Progenitor cell of endocrine pancreas (in vitro differentiated cells): ENCODE results near the gene VMP1. TPM values are rescaled to one million over a fixed set of nuclear protein-coding genes. Genes with fewer than 3 reads are reported as not detected.

ENCODE experiments used
- DNase-seq: peaks from one replicate; pipeline ENCODE4 v3.0.0; 2021; ENCODE audit warnings: low spot score; ENCODE audit not compliant: unreplicated experiment
- H3K27ac Mint-ChIP-seq: 2 replicates; pipeline ENCODE4 v1.8.0; 2021; ENCODE audit warnings: mild to moderate bottlenecking, moderate library complexity, mixed read lengths
- H3K27me3 Mint-ChIP-seq: 2 replicates; pipeline ENCODE4 v1.8.0; 2021; ENCODE audit warnings: mixed read lengths
- H3K36me3 Mint-ChIP-seq: 2 replicates; pipeline ENCODE4 v1.8.0; 2022; ENCODE audit warnings: mixed read lengths; ENCODE audit not compliant: insufficient read depth
- H3K4me1 Mint-ChIP-seq: 2 replicates; pipeline ENCODE4 v1.8.0; 2021; ENCODE audit warnings: low read depth, mixed read lengths
- H3K4me3 Mint-ChIP-seq: 2 replicates; pipeline ENCODE4 v1.8.0; 2021; ENCODE audit warnings: low read depth, mild to moderate bottlenecking, moderate library complexity, mixed read lengths
- H3K9me3 Mint-ChIP-seq: 2 replicates; pipeline ENCODE4 v1.8.0; 2021; ENCODE audit warnings: low read depth, mixed read lengths
- total RNA-seq: library from RNA; stranded (reverse); gene quantifications from 2 replicates; pipeline ENCODE4 v1.2.1, GENCODE V29; 2021
- TF ChIP-seq, protein P1 (sequence below): fragments of 200-600 bp; sonication (generic); IDR thresholded peaks from one replicate; pipeline ENCODE4 v1.5.0; 2021; ENCODE audit warnings: antibody characterized with exemption, mild to moderate bottlenecking; ENCODE audit not compliant: unreplicated experiment

VMP1 gene
- total RNA-seq, 1 donor from 2014 or later: 162 TPM

DNA sequence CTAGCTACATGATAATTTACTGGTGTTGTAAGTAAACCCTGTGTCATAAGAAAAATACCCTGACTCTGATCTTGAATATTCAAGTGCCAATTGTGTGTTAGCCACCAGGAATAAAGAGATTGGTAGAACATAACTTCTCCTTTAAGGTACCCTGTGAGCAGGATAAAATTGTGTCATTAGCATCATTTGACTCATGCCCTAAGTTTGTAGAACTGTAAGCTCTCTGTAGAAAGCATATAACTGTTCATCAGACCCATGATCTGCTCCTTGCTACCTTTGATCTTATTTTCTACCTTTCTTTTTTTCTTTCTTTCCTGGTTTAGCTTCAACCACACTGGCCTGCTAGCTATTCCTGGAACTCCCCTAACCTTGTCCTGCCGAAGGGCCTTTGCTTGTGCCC lies 36.1 kb upstream of the VMP1 start:
- H3K36me3 Mint-ChIP-seq: peaks cover 8% of the 10 kb centered on the region
- H3K27ac Mint-ChIP-seq: peak overlapping the region; percentile 3
- peaks cover 1% of the 10 kb centered on the region for H3K4me1 Mint-ChIP-seq
- DNase-seq: no peak
- no peaks in the 10 kb centered on the region for H3K9me3 Mint-ChIP-seq
- no peaks in the 10 kb centered on the region for H3K27me3 Mint-ChIP-seq
- no peak overlapping the region for H3K4me3 Mint-ChIP-seq
- TF ChIP-seq, protein P1, sequence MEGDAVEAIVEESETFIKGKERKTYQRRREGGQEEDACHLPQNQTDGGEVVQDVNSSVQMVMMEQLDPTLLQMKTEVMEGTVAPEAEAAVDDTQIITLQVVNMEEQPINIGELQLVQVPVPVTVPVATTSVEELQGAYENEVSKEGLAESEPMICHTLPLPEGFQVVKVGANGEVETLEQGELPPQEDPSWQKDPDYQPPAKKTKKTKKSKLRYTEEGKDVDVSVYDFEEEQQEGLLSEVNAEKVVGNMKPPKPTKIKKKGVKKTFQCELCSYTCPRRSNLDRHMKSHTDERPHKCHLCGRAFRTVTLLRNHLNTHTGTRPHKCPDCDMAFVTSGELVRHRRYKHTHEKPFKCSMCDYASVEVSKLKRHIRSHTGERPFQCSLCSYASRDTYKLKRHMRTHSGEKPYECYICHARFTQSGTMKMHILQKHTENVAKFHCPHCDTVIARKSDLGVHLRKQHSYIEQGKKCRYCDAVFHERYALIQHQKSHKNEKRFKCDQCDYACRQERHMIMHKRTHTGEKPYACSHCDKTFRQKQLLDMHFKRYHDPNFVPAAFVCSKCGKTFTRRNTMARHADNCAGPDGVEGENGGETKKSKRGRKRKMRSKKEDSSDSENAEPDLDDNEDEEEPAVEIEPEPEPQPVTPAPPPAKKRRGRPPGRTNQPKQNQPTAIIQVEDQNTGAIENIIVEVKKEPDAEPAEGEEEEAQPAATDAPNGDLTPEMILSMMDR: no peak

DNA sequence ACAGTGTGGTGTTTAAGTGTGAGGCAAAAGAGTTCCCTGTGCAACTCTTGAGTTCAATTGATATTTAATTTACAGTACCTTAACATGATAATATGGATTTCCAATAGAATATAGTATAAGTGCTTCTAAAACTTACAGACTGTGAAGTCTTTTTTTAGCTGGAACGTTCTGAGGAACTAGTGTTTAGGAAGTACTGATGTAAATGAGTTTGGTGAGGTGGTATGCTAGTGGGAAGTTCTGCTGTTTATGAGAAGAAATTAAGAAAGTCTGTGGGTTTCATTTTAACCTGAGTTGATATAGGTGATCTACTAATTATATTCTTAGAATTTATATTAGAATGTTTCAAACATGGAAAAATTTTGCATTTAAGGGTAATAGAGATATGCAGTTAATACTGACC lies 32.2 kb upstream of the VMP1 start:
- Mint-ChIP-seq H3K9me3 (no peaks in the 10 kb centered on the region), H3K27me3 (no peaks in the 10 kb centered on the region), H3K27ac (no peak overlapping the region), H3K36me3 (peaks cover 11% of the 10 kb centered on the region), H3K4me3 (no peak overlapping the region), H3K4me1 (peaks cover 1% of the 10 kb centered on the region)
- DNase-seq: no peak
- TF ChIP-seq, protein P1: no peak

DNA sequence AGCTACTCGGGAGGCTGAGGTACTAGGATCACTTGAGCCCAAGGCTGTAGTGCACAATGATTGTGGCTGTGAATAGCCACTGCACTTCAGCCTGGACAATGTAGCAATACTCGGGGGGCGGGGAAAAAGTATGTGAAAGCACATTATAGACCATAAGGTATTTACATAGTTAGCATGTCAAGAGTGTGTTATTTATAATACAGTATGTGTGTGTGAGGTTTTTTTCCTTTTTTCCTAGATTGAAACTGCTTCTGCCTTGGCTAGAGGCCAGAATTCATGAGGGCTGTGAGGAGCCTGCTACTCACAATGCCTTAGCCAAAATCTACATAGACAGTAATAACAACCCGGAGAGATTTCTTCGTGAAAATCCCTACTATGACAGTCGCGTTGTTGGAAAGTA lies 30.7 kb upstream of the VMP1 start:
- Mint-ChIP-seq H3K9me3 (no peaks in the 10 kb centered on the region), H3K36me3 (peaks cover 14% of the 10 kb centered on the region), H3K27ac (peak overlapping the region; percentile 45), H3K4me1 (no peaks in the 10 kb centered on the region), H3K4me3 (no peak overlapping the region), H3K27me3 (no peaks in the 10 kb centered on the region)
- no peak for DNase-seq
- TF ChIP-seq, protein P1: no peak

DNA sequence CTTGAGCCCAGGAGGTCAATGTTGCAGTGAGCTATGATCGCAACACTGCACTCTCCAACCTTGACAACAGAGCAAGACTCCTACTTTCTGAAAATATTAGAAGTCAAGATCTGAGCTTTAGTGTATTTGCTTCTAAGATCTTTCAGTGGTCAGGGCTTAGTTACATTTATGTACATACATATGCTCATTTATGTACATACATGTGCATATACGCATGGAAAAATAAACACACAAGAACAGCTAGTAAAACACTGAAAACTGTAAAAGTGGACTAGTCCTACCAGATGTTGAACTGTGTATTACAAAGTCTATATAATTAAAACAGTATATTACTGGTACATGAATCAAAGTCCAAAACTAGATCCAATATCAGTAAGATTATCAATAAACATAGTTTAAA lies 28.5 kb upstream of the VMP1 start:
- Mint-ChIP-seq H3K27me3 (no peaks in the 10 kb centered on the region), H3K36me3 (peaks cover 22% of the 10 kb centered on the region), H3K4me3 (no peak overlapping the region), H3K4me1 (no peaks in the 10 kb centered on the region), H3K9me3 (no peaks in the 10 kb centered on the region), H3K27ac (no peak overlapping the region)
- DNase-seq: no peak
- TF ChIP-seq, protein P1: no peak

DNA sequence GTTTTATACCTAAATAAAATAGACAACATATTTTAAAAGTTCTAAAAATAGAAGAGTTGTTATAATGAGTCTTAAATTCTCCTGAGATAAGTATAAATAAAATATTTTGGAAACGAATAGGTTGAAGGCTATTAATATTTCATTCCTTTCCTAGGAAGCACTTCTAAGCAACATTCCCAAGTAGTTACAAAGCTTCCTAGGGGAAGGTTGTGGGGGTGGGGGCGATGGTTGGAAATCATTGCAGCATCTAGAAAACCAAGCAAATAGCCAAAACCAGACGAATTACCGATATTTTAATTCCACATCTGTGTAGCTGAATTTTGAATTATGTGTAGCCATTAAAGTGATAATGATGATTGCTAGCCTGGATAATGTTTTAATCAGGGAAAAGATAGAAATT lies 27.1 kb upstream of the VMP1 start:
- Mint-ChIP-seq H3K27me3 (no peaks in the 10 kb centered on the region), H3K27ac (no peak overlapping the region), H3K9me3 (no peaks in the 10 kb centered on the region), H3K4me1 (no peaks in the 10 kb centered on the region), H3K36me3 (peaks cover 27% of the 10 kb centered on the region), H3K4me3 (no peak overlapping the region)
- TF ChIP-seq, protein P1: no peak
- no peak for DNase-seq
